Vagina (tissue), 2 donors: Measurements from ENCODE around the gene RIOK3.
"Not testable (repeated sequence)": the region's sequence is repeated elsewhere in the genome, so short reads cannot be mapped to it uniquely, and the experiment has no call there.

Source experiments
- CTCF ChIP-seq, 3 experiments: fragments of 450-650 bp in 2 of 3; fragments of 200-600 bp in 1 of 3; sonication (generic) in 1 of 3; IDR thresholded peaks; one replicate each; pipeline ENCODE4 v1.5.1; 2017 to 2019; ENCODE audit warnings: antibody characterized with exemption in 3 of 3, mild to moderate bottlenecking in 2 of 3, moderate library complexity in 2 of 3
- POLR2A ChIP-seq, 2 donors: fragments of 450-650 bp; IDR thresholded peaks; one replicate each; pipeline ENCODE4 v1.6.1; 2017; ENCODE audit warnings: antibody characterized with exemption in 2 of 2, mild to moderate bottlenecking in 2 of 2, moderate library complexity in 2 of 2
- POLR2AphosphoS5 ChIP-seq, 2 donors: sonication (generic); formaldehyde crosslinking; IDR thresholded peaks; one replicate each; pipeline ENCODE4 v1.9.0; 2017; ENCODE audit warnings: antibody characterized with exemption in 2 of 2, mild to moderate bottlenecking in 2 of 2, low read depth in 1 of 2; ENCODE audit not compliant: insufficient read depth in 1 of 2

- TF ChIP-seq CTCF (IDR thresholded peaks at IDR 0.05); POLR2A (IDR thresholded peaks at IDR 0.05); POLR2AphosphoS5 (IDR thresholded peaks at IDR 0.05; ENCODE audit: insufficient read depth in 1 of 2, low read depth in 1 of 2): not testable (repeated sequence)
Measured at GRCh38 chr18:23429538-23429937, 23.5 kb upstream of the RIOK3 start.
